Measurements from ENCODE around the gene MED27. TPM values are rescaled to one million over a fixed set of nuclear protein-coding genes. Genes with fewer than 3 reads are reported as not detected.

MED27 gene
- total RNA-seq, 1 donor from 2014 or later: 27.3 TPM

GRCh38 chr9:131886826-131887225 is 192.8 kb downstream of the MED27 start:
- intact Hi-C loops (cut with micrococcal nuclease): no loop called here

DNA sequence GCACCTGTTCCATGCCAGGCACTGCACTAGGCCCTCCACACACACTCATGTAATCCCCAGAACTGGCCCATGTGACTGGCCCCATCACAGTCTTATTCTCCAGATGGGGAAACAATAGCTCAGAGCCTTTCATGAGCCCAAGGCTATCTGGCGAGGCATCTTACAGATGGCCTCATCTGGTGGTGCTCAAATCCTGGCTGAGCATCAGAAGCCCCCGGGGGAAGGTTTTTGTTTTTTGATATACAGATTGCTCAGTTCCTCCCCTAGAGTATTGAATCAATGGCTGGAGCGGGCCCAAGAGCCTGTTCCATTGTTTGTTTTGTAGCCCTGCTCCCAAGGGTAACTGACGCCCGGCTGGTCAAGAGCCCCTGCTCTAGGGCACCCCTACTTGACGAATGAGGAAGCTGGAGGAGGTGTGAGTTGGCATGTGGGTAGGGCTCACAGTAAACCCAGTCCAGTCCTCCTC is 194.5 kb downstream of the MED27 start:
- intact Hi-C loops (cut with micrococcal nuclease): no loop called here

DNA sequence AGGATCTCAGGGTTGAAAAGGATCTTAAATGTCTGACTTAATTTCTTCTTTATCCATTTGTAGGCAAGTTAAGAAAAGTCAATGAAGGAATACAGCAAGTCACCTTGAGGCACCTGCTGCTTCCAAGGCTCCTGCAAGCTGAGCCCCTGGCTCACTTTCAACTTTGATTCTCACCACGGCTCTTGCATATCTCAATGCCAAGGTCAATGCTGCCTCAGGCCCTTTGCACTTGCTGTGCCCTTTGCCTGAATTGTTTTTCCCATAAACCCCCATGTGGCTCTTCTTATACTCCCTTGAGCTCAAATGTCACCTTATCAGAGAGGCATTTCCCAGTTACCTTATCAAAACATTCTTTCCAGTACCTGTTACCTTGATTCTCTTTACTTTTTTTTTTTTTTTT is 195.4 kb downstream of the MED27 start:
- intact Hi-C loops (cut with micrococcal nuclease): no loop called here

DNA sequence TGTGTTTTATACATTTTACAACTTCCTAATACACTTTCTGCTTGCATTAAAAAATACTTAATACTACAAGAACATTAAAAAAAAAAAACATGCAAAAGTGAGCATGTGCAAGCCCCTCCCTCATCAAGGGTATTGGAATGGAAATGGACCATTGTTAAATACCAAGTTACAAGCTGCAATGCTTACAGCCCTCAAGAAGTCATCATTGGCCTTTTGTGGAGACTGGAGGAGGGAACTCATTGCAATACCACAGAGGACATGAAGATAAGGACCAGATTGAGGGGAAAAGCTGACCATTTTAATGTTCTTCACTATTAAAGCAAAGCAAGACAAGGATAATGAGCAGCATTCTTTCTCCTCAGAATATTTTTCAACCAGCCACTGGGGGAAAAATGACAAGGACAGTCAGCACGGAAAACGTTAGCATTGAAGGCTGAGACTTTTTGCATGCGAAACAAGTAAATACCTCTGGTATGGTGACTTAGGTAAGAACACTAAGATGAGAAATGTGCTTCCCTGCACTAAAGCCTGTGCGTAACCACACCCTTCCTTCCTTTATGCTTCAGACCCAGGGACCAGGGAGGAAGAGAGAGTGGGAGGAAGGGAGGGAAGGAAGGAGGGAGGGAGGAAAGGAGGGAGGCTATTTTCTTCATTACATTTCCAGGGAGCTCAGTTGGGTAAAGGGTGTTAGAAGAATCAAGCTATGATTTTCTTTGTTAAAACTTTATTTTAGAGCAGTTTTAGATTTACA is 198.7 kb downstream of the MED27 start:
- intact Hi-C loops (cut with micrococcal nuclease): no loop called here

DNA sequence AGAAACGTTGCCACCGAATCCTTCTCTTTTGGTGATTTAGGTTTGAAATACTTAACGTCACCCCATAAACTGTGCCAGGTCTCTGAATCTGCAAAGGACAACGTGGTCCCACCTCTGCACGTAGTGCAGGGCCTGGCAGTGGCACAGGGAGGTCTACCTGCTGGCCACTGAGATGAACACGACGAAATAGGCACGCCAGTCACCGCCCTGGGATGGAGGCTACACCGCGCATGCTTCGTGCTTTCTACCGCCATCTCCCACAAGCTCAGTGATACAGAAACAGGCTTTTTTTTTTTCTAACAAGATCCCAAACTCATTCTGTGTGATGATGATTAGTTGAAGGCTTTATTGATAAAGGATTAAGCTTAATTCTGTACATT is 199.8 kb downstream of the MED27 start:
- intact Hi-C loops (cut with micrococcal nuclease): no loop called here

- intact Hi-C loops (cut with micrococcal nuclease): no loop called here
Observed at GRCh38 chr9:131879181-131879910, 200.3 kb downstream of the MED27 start.

DNA sequence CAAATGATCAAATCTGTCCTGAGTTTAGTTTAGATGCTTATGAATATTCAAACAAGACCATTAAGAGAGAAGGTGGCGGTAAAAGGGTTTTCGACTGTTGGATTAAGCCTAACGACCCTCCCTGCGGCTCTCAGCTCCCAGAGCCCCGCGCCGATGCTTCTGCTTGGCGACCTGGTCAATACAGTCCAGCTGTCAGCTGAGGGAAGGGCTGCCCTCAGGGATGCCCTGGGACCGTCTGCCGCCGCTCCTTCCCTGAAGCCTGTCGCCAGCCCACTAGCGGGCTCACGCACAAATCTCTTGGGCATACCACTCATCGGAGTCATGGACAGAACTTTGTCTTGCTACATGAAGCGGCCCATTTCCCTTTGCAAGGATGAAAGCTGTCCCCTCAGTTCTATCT is 203.2 kb downstream of the MED27 start:
- intact Hi-C loops (cut with micrococcal nuclease): no loop called here

- intact Hi-C loops (cut with micrococcal nuclease): no loop called here
Observed at GRCh38 chr9:131875828-131876485, 203.7 kb downstream of the MED27 start.

- intact Hi-C loops (cut with micrococcal nuclease): no loop called here
Observed at GRCh38 chr9:131874916-131875670, 204.6 kb downstream of the MED27 start.

- intact Hi-C loops (cut with micrococcal nuclease): no loop called here
Observed at GRCh38 chr9:131874447-131874846, 205.2 kb downstream of the MED27 start.

DNA sequence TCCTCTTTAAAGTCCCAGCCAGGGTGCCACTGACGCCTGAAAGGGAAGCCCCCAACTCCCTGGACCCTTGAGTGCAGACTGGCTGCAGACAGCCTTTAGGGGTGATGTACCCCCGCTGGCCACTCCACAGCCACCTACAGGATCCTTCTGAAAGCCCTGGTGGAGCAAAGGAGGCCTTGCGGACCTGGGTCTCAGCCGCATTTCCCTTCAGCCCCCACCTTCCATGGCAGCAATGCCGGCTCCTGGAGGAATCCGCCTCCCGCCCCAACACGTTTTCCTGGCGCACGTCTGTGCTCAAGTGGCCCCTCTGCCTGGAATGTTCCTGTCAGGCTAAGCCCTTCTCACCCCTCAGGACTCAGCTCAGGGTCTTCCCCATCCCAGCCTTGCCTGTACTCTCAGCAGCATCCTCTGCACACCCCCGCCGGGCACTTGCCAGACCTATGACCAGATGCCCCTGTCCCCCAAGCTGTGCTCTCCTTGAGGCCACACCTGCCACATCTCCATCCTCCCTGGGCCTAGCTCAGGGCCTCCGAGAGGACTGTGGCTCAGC is 205.7 kb downstream of the MED27 start:
- intact Hi-C loops (cut with micrococcal nuclease): no loop called here

GRCh38 chr9:131873335-131873734 is 206.3 kb downstream of the MED27 start:
- intact Hi-C loops (cut with micrococcal nuclease): no loop called here

DNA sequence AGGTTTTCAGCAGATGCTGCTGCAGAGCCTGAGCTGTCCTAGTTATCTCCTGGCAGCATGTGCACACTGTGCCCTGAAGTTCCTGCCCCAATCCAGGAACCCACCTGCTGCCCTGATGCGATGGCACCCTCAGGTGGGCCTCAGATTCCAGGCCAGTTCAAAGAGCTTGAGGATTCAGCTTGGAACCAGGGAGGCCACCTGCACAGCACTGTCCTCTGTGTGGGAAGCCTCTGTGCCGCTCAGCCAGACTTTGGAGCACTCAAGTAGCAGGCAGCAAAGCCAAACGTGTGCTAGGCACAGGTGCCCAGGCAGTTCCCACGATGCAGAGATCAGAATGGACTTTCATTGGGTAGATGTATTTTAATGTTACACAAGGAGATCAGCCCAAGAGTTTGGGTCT is 207.0 kb downstream of the MED27 start:
- intact Hi-C loops (cut with micrococcal nuclease): no loop called here

DNA sequence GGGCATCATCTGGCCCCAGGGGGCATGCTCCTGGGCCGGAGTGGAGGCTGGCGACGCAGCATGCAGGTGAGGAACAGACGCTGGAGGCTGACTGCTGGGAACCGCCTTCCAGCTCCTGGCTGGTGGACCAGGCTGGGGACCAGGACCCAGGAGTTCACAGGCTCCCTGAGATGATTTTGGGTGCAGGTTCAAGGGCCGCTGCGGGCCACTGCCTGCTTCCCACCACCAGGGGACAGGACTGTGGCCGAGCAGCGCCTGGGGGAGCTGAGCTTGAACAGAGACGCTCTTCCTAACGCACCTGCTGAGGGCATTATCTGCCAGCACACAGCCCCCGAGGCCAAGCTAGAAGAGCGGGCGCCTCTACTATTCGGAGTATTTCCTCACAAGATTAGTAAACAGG is 207.7 kb downstream of the MED27 start:
- intact Hi-C loops (cut with micrococcal nuclease): no loop called here

- intact Hi-C loops (cut with micrococcal nuclease): no loop called here
Observed at GRCh38 chr9:131870156-131870555, 209.5 kb downstream of the MED27 start.

GRCh38 chr9:131869348-131869747 is 210.3 kb downstream of the MED27 start:
- intact Hi-C loops (cut with micrococcal nuclease): no loop called here

DNA sequence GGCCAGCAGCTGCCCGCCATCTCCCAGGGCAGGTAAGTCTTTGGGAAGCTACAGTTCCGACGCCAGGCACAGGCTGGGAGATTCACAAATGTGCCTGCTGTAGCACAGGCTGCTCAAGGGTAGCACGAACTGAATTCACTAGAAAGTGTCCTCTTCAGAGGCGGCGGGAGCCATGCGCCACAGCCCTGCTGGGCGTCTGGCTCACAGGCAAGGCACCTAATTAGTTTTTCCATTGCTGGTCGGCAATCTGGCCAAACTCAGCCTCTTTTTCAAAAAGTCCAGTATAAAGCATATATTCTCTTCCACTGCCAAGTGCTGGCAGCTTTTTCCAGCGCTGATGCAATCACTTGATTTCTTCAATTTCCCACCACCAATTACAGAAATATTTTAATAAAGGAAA is 210.9 kb downstream of the MED27 start:
- intact Hi-C loops (cut with micrococcal nuclease): no loop called here

DNA sequence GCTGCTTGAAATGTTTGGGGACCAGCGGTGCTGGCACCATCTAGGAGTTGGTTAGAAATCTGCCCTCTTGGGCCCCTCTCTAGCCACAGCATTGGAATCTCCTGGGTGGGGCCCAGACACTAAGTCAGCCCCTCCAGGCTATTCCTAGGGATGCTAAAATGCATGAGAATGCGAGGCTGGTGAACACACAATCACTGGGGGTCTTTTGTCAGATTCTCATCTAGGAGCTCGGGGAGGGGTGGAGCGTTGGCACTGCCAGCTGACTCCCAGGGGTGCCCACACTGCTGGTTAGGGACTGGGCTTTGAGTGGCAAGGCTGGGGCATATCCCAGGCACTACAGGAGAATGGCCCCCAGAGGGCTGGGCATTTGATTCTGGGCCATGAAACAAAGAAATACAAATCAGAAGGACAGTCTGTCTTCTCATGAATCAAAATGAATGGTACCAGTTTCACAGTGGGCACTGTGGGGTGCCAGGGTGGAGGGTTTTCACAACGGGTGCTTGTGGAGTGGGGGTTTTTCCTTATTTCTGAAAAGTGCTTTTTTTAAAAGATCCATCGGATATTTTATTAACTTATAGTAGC is 212.0 kb downstream of the MED27 start:
- intact Hi-C loops (cut with micrococcal nuclease): no loop called here

GRCh38 chr9:131865446-131866195 is 214.0 kb downstream of the MED27 start:
- intact Hi-C loops (cut with micrococcal nuclease): no loop called here

- intact Hi-C loops (cut with micrococcal nuclease): no loop called here
Observed at GRCh38 chr9:131864531-131864930, 215.1 kb downstream of the MED27 start.

Data from T-helper 2 cell treated with Interferon-gamma antibody and Interleukin-4, amounts not matched to agents 100 ng/mL and 5 ng/mL, for 36 hours (primary cell).